Putamen (tissue), 1 donor: ENCODE results near the gene MACF1.
A peak's percentile ranks its signal among the peaks of the same experiment; 100 is the strongest.
"Not testable (repeated sequence)": the region's sequence is repeated elsewhere in the genome, so short reads cannot be mapped to it uniquely, and the experiment has no call there.

Source experiments
- DNase-seq: peaks from one replicate; pipeline ENCODE4 v3.0.0-alpha.2; 2016; ENCODE audit warnings: low spot score

Gene MACF1

DNA sequence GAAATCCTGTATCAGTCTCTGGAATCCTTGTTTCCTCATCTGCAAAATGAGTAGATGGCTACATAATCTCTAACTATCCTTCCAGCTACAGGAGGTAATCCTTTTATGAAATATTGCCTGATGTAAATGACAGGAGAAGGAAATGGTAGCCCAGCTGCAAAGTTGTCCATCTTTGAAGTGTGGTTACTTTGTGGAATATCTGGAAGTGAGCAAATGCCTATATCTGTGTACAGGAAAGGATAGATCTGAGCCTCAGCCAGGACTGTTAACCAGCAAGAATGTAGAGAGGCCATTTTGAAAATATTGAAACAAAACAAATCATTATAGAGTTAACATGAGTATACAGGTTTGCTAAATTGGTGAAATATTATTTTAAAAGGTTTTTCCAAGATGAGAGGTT is 212.1 kb downstream of the MACF1 start:
- DNase-seq: no peak

DNA sequence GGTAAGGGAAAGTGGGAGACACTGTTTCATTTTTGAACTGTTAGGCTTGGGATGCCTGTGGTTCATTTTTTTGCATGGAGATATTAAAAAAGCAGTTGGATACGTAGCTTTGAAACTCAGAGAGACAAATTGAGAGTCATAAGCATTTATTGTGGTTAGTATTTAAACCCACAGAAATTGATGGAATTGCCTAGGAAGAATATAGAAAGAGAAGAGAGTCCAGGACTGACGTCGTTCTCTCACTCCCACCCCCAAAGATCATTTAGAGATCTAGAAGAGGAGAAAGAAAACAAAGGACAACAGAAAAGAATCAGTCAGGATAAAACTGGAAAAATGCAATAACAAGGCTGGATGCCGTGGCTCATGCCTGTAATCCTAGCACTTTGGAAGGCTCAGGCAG is 213.7 kb downstream of the MACF1 start:
- no peak for DNase-seq

GRCh38 chr1:39420493-39420892 is 216.0 kb downstream of the MACF1 start:
- DNase-seq: no peak

- no peak for DNase-seq
Measured at GRCh38 chr1:39422614-39423013, 218.1 kb downstream of the MACF1 start.

DNA sequence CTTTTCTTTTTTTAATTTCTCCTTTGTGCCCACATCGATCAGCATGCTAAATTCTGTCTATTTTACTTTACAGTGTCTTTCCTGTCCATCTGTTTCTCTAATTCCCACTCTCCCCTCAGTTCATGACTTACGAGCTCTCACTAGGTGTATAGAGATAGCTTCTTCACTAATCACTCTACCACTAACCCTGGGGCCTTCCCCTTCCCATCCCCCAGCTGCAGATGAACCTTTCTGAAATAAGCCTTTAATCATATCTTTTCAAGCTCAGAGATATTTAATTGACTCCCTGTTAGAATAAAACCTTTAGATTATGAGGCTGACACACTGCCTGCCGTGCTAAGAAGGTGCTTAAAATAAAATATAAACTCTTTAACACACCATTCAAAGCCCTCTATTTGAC is 220.7 kb downstream of the MACF1 start:
- no peak for DNase-seq

GRCh38 chr1:39425634-39426033 is 221.1 kb downstream of the MACF1 start:
- no peak for DNase-seq

DNA sequence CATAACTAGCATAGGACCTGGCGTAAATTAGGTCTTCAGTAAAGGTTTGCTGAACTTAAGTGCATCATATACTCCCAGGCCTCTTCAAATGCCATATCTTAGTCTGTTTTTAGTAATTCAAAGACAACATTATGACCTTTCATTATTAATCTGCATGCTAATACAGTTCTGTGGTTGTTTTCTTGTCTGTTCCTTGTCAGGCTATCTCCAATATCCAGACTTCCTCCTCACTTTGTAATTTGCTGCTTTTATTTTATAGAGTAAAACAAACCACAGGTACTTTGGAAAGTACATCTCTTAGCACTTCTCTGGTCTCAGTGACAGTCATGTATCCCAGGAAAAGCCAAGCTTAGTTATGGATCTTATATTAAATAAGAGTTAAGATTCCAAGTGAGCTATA is 221.9 kb downstream of the MACF1 start:
- DNase-seq: no peak

- DNase-seq: no peak
Measured at GRCh38 chr1:39427374-39427773, 222.9 kb downstream of the MACF1 start.

GRCh38 chr1:39427912-39428311 is 223.4 kb downstream of the MACF1 start:
- DNase-seq: no peak

- DNase-seq: no peak
Measured at GRCh38 chr1:39431927-39432326, 227.4 kb downstream of the MACF1 start.

DNA sequence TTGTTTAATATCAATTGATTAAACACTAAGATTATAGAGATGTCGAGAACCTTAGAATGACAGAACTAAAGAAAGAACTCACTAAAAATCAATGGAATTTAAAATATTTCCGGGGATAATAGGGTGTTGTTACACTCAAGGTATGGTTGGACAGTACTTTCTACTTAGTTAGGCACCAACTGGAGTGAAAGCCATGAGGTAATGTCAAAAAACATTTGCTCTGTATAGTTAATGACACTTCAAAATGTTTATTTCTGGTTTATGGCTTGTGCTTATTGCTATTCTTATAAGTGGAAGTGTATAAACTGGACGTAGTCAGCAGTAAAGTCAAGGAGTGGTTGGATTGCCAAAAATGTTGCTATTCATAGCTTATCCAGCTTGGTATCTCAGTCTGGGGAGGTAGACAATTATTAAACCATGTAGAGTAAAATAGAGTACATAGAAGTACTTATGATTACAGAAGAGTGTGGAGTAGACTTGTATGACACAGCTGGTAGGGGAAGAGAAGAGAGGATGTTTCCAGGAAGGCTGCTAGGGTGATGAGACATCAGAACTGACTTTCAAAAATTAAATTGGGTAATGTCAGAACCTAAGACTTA is 230.4 kb downstream of the MACF1 start:
- no peak for DNase-seq

DNA sequence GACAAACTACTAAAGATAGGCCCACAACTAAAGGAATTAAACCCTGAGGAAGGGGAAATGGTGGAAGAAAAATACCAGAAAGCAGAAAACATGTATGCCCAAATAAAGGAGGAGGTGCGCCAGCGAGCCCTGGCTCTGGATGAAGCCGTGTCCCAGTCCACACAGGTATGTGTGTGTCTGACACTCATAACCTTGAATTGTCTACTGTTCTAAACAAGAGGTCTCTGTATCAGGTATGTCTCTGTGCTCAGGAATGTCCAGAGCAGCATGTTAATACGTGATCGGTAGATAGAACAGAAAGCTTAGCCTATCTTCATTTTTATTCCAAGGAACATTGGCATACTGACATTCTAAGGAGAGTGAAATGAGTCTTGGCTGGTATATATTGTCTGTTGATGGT is 231.1 kb downstream of the MACF1 start:
- no peak for DNase-seq

DNA sequence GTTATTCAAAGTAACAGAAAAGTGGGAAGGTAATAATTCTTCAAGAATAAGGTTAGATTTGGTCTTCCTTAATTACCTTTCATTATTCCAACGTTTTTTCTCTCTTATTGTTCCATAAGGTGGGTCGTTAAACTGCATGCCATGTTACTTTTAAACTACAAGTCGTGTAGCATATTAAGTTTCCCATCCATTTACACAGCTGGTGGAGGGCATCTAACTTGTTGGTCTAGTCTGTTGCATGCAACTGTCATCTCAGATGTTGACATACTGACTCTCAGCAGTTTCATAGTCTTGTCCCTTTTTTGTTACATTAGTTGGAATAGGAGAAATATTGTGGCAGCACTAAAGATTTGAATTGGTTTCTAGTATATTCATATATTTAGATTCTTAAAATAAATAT is 232.3 kb downstream of the MACF1 start:
- DNase-seq: no peak

GRCh38 chr1:39438042-39438441 is 233.5 kb downstream of the MACF1 start:
- DNase-seq: no peak

DNA sequence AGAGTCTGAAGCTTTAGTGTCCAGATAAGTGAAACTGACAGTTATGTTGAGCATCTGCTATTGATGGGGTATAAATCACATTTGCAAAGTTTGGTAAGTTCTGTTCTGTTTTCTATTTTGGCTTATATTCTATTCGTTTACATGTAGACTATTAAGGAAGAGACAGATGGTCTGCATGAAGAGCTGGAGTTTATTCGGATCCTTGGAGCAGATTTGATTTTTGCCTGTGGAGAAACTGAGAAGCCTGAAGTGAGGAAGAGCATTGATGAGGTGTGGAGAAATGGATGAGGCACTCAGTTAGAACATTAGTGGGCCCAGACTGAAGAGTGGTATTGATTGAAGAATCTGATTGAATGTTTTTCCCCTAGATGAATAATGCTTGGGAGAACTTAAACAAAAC is 236.4 kb downstream of the MACF1 start:
- no peak for DNase-seq

GRCh38 chr1:39441797-39442196 is 237.3 kb downstream of the MACF1 start:
- no peak for DNase-seq

GRCh38 chr1:39445573-39445972 is 241.1 kb downstream of the MACF1 start:
- no peak for DNase-seq

DNA sequence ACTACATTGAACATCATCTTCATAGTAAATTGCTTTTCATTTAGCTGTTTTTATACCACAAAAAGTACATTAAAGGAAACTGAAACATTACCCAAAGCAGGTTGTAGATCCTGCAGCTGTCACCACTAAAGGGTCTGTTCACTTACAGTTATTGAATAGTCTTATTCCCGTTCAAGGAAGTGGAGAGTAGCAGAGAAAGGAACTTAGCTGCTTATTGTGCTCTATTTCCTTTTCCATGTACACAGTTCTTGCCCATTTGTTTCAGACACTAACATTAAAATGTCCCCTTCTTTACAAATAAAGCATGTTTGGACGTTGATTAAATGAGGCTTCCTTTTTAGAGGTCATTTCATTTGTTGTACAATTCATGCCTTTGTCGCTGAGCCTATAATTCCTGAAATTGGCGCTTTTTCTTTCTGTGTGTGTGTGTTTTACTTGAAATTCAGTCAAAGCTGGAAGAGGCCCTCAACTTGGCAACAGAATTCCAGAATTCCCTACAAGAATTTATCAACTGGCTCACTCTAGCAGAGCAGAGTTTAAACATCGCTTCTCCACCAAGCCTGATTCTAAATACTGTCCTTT is 242.6 kb downstream of the MACF1 start:
- DNase-seq: no peak

- DNase-seq: not testable (repeated sequence)
Measured at GRCh38 chr1:39450041-39450440, 245.5 kb downstream of the MACF1 start.

GRCh38 chr1:39450956-39451606 is 246.6 kb downstream of the MACF1 start:
- no peak for DNase-seq

- DNase-seq: peak; percentile 19
Measured at GRCh38 chr1:39452081-39452480, 247.6 kb downstream of the MACF1 start.

DNA sequence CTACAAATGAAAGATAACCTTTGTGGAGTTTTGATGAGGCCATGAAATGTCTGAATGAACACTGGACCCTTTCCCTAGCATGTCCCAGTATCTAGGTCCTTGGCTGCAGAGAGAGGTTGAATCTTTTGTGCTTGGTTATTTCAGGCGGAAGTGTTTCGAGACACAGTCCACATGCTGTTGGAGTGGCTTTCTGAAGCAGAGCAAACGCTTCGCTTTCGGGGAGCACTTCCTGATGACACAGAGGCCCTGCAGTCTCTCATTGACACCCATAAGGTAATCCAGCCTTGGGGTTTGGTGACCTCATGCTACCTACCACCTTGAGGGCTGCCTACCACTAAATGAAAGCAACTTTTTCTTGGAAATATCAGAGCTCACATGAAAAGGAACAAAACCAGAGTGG is 248.0 kb downstream of the MACF1 start:
- DNase-seq: no peak

DNA sequence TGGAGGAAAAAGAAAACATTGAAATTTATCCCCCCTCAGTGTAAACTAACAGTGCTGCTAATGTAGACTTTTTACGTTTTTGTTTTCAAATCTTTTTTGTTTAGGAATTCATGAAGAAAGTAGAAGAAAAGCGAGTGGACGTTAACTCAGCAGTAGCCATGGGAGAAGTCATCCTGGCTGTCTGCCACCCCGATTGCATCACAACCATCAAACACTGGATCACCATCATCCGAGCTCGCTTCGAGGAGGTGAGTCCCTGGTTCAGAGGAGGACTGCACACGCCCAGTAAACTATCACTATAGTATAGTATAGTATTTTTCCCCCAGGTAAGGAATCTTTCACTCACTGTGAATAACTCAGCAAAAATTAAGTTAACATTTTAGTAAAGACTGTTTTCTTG is 249.1 kb downstream of the MACF1 start:
- DNase-seq: no peak

DNA sequence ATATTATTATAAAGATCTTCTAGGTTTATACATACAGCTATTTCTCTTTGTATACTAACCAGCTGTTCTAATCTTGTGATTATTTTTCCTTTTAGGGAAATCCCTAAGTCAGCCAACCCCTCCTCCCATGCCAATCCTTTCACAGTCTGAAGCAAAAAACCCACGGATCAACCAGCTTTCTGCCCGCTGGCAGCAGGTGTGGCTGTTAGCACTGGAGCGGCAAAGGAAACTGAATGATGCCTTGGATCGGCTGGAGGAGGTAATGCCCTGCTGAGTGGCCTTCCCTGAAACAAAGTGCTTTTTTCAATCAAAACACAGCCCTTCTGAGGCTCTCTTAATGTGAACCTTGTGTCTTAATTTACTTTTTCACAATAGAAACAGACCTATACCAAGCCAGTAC is 254.5 kb downstream of the MACF1 start:
- peak; percentile 23 for DNase-seq
